GM23248 (cell line): ENCODE measurements around the gene KIF16B.

Source experiments
- EZH2 ChIP-seq: fragments of 200-600 bp; sonication (generic); IDR thresholded peaks from 2 replicates; pipeline ENCODE4 v1.6.1; 2018; ENCODE audit warnings: antibody characterized with exemption, mild to moderate bottlenecking; ENCODE audit not compliant: insufficient read depth, poor library complexity, severe bottlenecking
- EZH2phosphoT487 ChIP-seq: fragments of 200-600 bp; sonication (generic); IDR thresholded peaks from 2 replicates; pipeline ENCODE4 v1.6.1; 2018; ENCODE audit warnings: antibody characterized with exemption, moderate library complexity, mild to moderate bottlenecking, low read depth; ENCODE audit not compliant: insufficient read depth

- TF ChIP-seq EZH2phosphoT487 (no peak), EZH2 (no peak)
Observed at GRCh38 chr20:16609066-16609465, 35.8 kb upstream of the KIF16B start.
